CD14-positive monocyte (primary cell): Measurements from ENCODE around the gene SGK1. TPM values are rescaled to one million over a fixed set of nuclear protein-coding genes. Genes with fewer than 3 reads are reported as not detected.

Experiments used
- DNase-seq, 3 donors: peaks; one replicate each; pipeline ENCODE4 v3.0.0-alpha.2; 2011 to 2022
- H2AFZ ChIP-seq: 2 replicates; pipeline ENCODE4 v1.6.0; 2012; ENCODE audit warnings: mild to moderate bottlenecking, low read depth, low read length, inconsistent platforms; ENCODE audit not compliant: insufficient read depth, poor library complexity, severe bottlenecking
- H3K27ac ChIP-seq, 2 donors: 1 replicate in 1 of 2; 2 replicates in 1 of 2; pipeline ENCODE4 v1.5.1; 2012 to 2013; ENCODE audit warnings: low read length in 2 of 2, control low read depth in 1 of 2, inconsistent platforms in 1 of 2, low read depth in 1 of 2, mild to moderate bottlenecking in 1 of 2
- H3K27me3 ChIP-seq, 2 donors: one replicate each; pipeline versions ENCODE4 v1.6.0 to v1.6.1; 2011 to 2013; ENCODE audit warnings: low read length in 2 of 2; ENCODE audit not compliant: control insufficient read depth in 2 of 2, insufficient read depth in 2 of 2
- H3K36me3 ChIP-seq, 2 donors: replicated peaks in 1 of 2; 1 replicate in 1 of 2; 2 replicates in 1 of 2; pipeline versions ENCODE4 v1.5.1 to v1.6.1; 2012 to 2013; ENCODE audit warnings: low read length in 2 of 2, control low read depth in 1 of 2, inconsistent platforms in 1 of 2, mild to moderate bottlenecking in 1 of 2; ENCODE audit not compliant: insufficient read depth in 2 of 2, control insufficient read depth in 1 of 2
- H3K4me1 ChIP-seq, 2 donors: 1 replicate in 1 of 2; 2 replicates in 1 of 2; pipeline versions ENCODE4 v1.5.1 to v1.6.1; 2012 to 2013; ENCODE audit warnings: low read length in 2 of 2, control low read depth in 1 of 2, inconsistent platforms in 1 of 2, mild to moderate bottlenecking in 1 of 2, moderate library complexity in 1 of 2; ENCODE audit not compliant: insufficient read depth in 2 of 2, control insufficient read depth in 1 of 2
- H3K4me2 ChIP-seq: replicated peaks from 2 replicates; pipeline ENCODE3; 2012; ENCODE audit warnings: low read length, moderate library complexity, mild to moderate bottlenecking; ENCODE audit not compliant: poor library complexity, severe bottlenecking; ENCODE audit errors: extremely low read depth
- H3K4me3 ChIP-seq, 3 experiments: fragments of 200-600 bp in 1 of 3; sonication (generic) in 1 of 3; replicated peaks in 1 of 3; 1 replicate in 2 of 3; 2 replicates in 1 of 3; pipeline ENCODE4 v1.5.1; 2011 to 2013; ENCODE audit warnings: low read length in 3 of 3, mild to moderate bottlenecking in 3 of 3, control low read depth in 2 of 3, low read depth in 2 of 3, inconsistent platforms in 1 of 3, moderate library complexity in 1 of 3
- H3K79me2 ChIP-seq: 2 replicates; pipeline ENCODE4 v1.6.0; 2012; ENCODE audit warnings: mild to moderate bottlenecking, control low read depth, inconsistent platforms, low read length, moderate library complexity; ENCODE audit not compliant: insufficient read depth
- H3K9ac ChIP-seq: 2 replicates; pipeline ENCODE4 v1.6.0; 2017; ENCODE audit warnings: low read length, mild to moderate bottlenecking; ENCODE audit not compliant: insufficient read depth, poor library complexity, severe bottlenecking
- H3K9me3 ChIP-seq, 2 donors: replicated peaks in 1 of 2; 1 replicate in 1 of 2; 2 replicates in 1 of 2; pipeline versions ENCODE4 v1.5.1 to v1.6.1; 2012 to 2013; ENCODE audit warnings: low read length in 2 of 2, control low read depth in 1 of 2; ENCODE audit not compliant: control insufficient read depth in 1 of 2, insufficient read depth in 1 of 2
- H4K20me1 ChIP-seq: 2 replicates; pipeline ENCODE4 v1.6.0; 2012; ENCODE audit warnings: mild to moderate bottlenecking, low read length, control low read depth, moderate library complexity; ENCODE audit not compliant: insufficient read depth
- H3K27ac Mint-ChIP-seq, 7 donors: one replicate each; pipeline ENCODE4 v1.8.0; 2020; ENCODE audit warnings: mild to moderate bottlenecking in 7 of 7, mixed read lengths in 7 of 7, moderate library complexity in 6 of 7, inconsistent platforms in 2 of 7
- H3K27me3 Mint-ChIP-seq, 3 donors: one replicate each; pipeline ENCODE4 v1.8.0; 2021 to 2022; ENCODE audit warnings: low read depth in 3 of 3, mild to moderate bottlenecking in 3 of 3, mixed read lengths in 3 of 3, moderate library complexity in 3 of 3, inconsistent platforms in 1 of 3
- H3K36me3 Mint-ChIP-seq, 2 donors: one replicate each; pipeline ENCODE4 v1.8.0; 2020; ENCODE audit warnings: mixed read lengths in 2 of 2, inconsistent platforms in 1 of 2, mild to moderate bottlenecking in 1 of 2
- H3K4me1 Mint-ChIP-seq: one replicate; pipeline ENCODE4 v1.8.0; 2020; ENCODE audit warnings: mild to moderate bottlenecking, mixed read lengths
- H3K4me3 Mint-ChIP-seq, 2 donors: one replicate each; pipeline ENCODE4 v1.8.0; 2020; ENCODE audit warnings: mild to moderate bottlenecking in 2 of 2, mixed read lengths in 2 of 2, moderate library complexity in 1 of 2
- H3K9me3 Mint-ChIP-seq, 7 donors: one replicate each; pipeline ENCODE4 v1.8.0; 2020 to 2022; ENCODE audit warnings: mixed read lengths in 7 of 7, mild to moderate bottlenecking in 6 of 7, moderate library complexity in 6 of 7, inconsistent platforms in 2 of 7
- WGBS: methylation state at CpG from one replicate; pipeline ENCODE4 v1.1.5; 2013; ENCODE audit warnings: missing lambda C conversion rate; ENCODE audit not compliant: insufficient coverage; 5-methylcytosine and 5-hydroxymethylcytosine counted together
- intact Hi-C, 2 donors: fragments of 100-400 bp; cut with micrococcal nuclease; formaldehyde crosslinking; loops; one replicate each; pipeline versions ENCODE4 v1.15.0 to v1.15.1; 2023
- polyA plus RNA-seq, 3 donors: library from polyadenylated mRNA; depleted of rRNA in 1 of 3; unstranded in 2 of 3; stranded (reverse) in 1 of 3; fragments of 300-500 nt in 2 of 3; fragments of >200 nt in 1 of 3; fragmentation: Illumina TruSeq in 2 of 3; gene quantifications; 1 replicate in 2 of 3; 2 replicates in 1 of 3; pipeline ENCODE4 v1.2.3, GENCODE V29; 2012 to 2021
- TF ChIP-seq, protein P1 (sequence below): fragments of 200-600 bp; IDR thresholded peaks from one replicate; pipeline ENCODE4 v1.8.0; 2022; ENCODE audit warnings: antibody characterized with exemption, mild to moderate bottlenecking

SGK1 gene
- polyA plus RNA-seq, 3 donors, result 373 to 419 (median 407) TPM

DNA sequence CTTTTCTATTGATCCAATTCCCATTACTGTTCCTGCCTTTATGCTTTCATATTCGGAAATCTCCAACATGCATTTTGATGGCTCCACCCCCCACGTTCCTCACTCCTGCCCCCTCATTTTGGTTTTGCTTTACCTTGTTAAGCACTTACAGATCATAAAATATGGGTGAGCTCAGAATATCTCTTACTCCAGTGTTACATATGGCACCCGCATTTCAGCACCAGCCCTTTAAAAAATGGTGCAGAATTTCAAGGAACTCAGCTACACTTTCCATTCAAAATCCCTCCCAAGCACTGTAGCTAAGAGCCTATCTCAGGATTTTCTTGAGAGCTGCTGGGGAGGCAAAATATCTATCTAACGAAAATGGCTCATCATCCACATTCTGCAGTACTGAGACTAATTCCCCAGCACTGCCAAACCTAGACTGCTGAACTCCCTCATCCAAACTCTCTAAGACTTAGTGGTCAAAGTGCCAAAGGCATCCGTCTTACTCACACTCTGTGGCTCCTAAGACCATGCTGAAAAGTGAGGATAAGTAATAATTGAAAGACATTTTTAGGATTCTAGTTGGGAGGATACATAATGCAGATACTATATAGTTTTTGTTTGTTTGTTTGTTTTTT, 7.8 kb downstream of the SGK1 start:
- Histone ChIP-seq H3K9ac (no peak overlapping the region), H3K27ac (no peak overlapping the region), H3K27me3 (peaks cover 0 to 2% of the 10 kb centered on the region in 2 donors), H4K20me1 (no peaks in the 10 kb centered on the region), H3K79me2 (no peaks in the 10 kb centered on the region), H3K4me2 (no peak overlapping the region), H3K36me3 (no peaks in the 10 kb centered on the region), H3K9me3 (no peaks in the 10 kb centered on the region), H3K4me1 (no peaks in the 10 kb centered on the region), H2AFZ (no peak overlapping the region), H3K4me3 (no peak overlapping the region)
- 80% methylated on average over 1 of the region's 5 CpGs for WGBS
- Mint-ChIP-seq H3K9me3 (no peaks in the 10 kb centered on the region), H3K27me3 (peaks cover 8 to 13% (median 12%) of the 10 kb centered on the region in 3 donors), H3K4me3 (no peak overlapping the region), H3K4me1 (peaks cover 4% of the 10 kb centered on the region), H3K27ac (no peak overlapping the region), H3K36me3 (no peaks in the 10 kb centered on the region)
- intact Hi-C loops, result no loop called here
- no peak for DNase-seq
- TF ChIP-seq, protein P1, sequence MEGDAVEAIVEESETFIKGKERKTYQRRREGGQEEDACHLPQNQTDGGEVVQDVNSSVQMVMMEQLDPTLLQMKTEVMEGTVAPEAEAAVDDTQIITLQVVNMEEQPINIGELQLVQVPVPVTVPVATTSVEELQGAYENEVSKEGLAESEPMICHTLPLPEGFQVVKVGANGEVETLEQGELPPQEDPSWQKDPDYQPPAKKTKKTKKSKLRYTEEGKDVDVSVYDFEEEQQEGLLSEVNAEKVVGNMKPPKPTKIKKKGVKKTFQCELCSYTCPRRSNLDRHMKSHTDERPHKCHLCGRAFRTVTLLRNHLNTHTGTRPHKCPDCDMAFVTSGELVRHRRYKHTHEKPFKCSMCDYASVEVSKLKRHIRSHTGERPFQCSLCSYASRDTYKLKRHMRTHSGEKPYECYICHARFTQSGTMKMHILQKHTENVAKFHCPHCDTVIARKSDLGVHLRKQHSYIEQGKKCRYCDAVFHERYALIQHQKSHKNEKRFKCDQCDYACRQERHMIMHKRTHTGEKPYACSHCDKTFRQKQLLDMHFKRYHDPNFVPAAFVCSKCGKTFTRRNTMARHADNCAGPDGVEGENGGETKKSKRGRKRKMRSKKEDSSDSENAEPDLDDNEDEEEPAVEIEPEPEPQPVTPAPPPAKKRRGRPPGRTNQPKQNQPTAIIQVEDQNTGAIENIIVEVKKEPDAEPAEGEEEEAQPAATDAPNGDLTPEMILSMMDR, result no peak

DNA sequence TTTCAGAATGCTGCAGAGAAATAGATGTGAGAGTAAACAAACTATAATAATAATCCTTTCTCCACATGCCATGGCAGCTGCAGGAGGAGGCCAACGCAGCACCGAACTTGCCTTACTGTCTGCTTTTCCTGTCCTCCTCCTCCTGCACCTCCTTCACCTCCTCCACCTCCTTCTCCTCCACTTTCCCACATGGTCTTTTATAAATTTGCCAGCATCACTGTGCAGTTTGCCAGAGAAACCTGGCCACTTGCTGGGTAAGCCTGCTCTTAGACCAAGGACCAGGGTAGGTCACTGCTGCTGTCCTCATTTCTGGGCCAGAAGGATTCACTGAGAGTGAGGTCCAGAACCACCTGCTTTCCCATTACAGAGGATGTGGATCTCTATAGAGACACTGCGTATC, 8.7 kb downstream of the SGK1 start:
- H3K36me3 ChIP-seq, result no peaks in the 10 kb centered on the region
- TF ChIP-seq, protein P1, result no peak
- intact Hi-C loops, result no loop called here
- Mint-ChIP-seq H3K27ac (peak overlapping the region in 1 of 7 donors; percentile 9), H3K36me3 (no peaks in the 10 kb centered on the region), H3K27me3 (peaks cover 6 to 12% (median 10%) of the 10 kb centered on the region in 3 donors), H3K4me1 (peaks cover 4% of the 10 kb centered on the region), H3K4me3 (no peak overlapping the region), H3K9me3 (no peaks in the 10 kb centered on the region)
- WGBS, result 100% methylated on average over 3 of the region's 3 CpGs
- no peak overlapping the region for H2AFZ ChIP-seq
- H3K27me3 ChIP-seq, result no peaks in the 10 kb centered on the region
- no peaks in the 10 kb centered on the region for H3K4me1 ChIP-seq
- H3K9me3 ChIP-seq, result no peaks in the 10 kb centered on the region
- no peak overlapping the region for H3K9ac ChIP-seq
- H3K4me2 ChIP-seq, result no peak overlapping the region
- no peaks in the 10 kb centered on the region for H4K20me1 ChIP-seq
- no peak for DNase-seq
- no peaks in the 10 kb centered on the region for H3K79me2 ChIP-seq
- H3K4me3 ChIP-seq, result no peak overlapping the region
- no peak overlapping the region for H3K27ac ChIP-seq
